ENCODE results near the gene PCYOX1L.
A peak's percentile ranks its signal among the peaks of the same experiment; 100 is the strongest.

The PCYOX1L gene

DNA sequence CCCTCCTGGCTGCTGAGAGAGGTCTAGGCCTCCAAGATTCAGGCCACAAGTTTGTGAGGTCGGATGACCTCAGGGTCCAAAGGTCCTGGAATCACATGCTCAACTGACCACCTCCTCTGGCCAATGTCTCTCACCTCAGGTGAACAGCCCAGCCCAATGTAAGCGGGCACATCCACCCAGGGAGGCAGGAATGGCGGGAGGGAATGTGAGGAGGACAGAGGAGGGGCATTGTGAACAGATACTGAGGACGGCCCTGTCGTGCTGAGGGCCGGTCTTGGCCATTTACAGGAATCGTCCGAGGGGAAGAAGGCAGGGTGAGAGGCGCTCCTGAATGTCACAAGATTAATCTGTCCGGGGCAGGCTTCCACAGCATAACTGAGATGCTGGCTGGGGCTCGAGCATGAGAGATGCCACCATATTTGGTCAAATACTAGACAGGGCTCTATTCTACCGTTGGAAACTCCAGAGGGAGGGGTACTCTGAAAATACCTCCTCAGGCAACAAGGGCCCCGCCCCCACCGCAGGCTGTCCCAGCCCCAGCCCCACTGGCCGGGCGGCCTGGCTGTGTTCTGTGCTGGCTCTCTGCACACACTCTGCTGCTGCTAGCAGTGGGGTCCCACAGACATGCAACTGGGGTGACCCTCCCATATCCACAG, 22.7 kb downstream of the PCYOX1L start:
- TF ChIP-seq, protein P1, sequence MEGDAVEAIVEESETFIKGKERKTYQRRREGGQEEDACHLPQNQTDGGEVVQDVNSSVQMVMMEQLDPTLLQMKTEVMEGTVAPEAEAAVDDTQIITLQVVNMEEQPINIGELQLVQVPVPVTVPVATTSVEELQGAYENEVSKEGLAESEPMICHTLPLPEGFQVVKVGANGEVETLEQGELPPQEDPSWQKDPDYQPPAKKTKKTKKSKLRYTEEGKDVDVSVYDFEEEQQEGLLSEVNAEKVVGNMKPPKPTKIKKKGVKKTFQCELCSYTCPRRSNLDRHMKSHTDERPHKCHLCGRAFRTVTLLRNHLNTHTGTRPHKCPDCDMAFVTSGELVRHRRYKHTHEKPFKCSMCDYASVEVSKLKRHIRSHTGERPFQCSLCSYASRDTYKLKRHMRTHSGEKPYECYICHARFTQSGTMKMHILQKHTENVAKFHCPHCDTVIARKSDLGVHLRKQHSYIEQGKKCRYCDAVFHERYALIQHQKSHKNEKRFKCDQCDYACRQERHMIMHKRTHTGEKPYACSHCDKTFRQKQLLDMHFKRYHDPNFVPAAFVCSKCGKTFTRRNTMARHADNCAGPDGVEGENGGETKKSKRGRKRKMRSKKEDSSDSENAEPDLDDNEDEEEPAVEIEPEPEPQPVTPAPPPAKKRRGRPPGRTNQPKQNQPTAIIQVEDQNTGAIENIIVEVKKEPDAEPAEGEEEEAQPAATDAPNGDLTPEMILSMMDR (conservative IDR thresholded peaks at IDR 0.05; ENCODE audit: control insufficient read depth, insufficient read depth, low read depth, low read length), result no peak
- H3K4me3 ChIP-seq (ENCODE audit: control insufficient read depth, low read depth, low read length), result no peak overlapping the region
- no peak for DNase-seq (ENCODE audit: low read depth)

DNA sequence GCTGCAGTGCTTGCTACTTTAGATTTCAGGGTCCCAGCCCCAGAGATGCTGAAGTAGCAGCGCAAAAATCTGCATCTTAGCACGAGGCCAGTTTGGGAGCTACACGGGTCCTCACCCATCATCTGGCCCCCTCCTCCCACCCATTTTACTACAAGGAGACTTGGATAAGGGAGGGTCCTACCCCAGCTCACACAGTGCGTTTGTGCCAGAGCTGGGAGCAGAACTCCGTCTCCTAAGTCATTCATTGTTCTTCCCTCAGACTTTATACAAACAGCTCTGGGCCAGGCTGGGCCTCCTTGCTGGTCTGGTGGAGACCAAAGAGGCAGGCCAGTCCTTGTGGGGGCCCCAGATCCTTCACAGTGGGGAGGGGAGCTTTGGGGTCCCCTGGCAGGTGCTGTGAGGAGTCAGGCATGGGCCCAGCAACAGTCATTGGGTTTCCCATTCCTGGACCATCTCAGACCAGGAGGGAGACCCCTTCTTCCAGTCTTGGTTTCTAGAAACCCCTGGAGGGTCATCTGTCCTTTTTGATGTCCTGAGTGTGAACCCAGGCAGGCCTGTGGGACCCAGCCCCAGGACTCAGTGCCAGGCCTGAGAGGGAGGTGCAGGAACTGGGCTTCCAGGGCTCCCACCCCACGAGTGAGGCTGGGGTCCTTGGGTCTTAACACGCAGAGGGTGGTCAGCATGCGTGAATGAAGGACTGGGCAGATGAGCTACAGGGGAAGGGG, 23.6 kb downstream of the PCYOX1L start:
- no peak for DNase-seq (ENCODE audit: low read depth)
- TF ChIP-seq, protein P1 (conservative IDR thresholded peaks at IDR 0.05; ENCODE audit: control insufficient read depth, insufficient read depth, low read depth, low read length), result no peak
- no peak overlapping the region for H3K4me3 ChIP-seq (ENCODE audit: control insufficient read depth, low read depth, low read length)

DNA sequence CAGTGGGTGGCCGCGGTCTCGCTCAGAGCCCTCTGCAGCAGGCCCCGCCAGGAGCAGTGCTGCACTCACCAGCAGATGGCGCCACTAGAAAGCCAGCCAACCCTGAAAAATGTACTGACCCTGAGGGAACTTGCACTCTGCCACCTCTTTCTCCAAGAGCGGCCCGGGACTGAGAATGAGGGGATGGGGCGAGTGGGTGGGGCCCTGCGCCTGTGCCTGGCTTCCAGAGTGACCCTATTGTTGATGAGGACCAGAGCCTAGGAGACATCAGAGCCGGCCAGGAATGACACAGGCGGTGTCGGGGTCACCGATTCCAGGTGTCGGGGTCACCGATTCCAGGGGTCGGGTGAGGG, 24.1 kb downstream of the PCYOX1L start:
- H3K4me3 ChIP-seq (ENCODE audit: control insufficient read depth, low read depth, low read length), result no peak overlapping the region
- peak; percentile 69 for DNase-seq (ENCODE audit: low read depth)
- TF ChIP-seq, protein P1 (conservative IDR thresholded peaks at IDR 0.05; ENCODE audit: control insufficient read depth, insufficient read depth, low read depth, low read length), result peak; percentile 88

DNA sequence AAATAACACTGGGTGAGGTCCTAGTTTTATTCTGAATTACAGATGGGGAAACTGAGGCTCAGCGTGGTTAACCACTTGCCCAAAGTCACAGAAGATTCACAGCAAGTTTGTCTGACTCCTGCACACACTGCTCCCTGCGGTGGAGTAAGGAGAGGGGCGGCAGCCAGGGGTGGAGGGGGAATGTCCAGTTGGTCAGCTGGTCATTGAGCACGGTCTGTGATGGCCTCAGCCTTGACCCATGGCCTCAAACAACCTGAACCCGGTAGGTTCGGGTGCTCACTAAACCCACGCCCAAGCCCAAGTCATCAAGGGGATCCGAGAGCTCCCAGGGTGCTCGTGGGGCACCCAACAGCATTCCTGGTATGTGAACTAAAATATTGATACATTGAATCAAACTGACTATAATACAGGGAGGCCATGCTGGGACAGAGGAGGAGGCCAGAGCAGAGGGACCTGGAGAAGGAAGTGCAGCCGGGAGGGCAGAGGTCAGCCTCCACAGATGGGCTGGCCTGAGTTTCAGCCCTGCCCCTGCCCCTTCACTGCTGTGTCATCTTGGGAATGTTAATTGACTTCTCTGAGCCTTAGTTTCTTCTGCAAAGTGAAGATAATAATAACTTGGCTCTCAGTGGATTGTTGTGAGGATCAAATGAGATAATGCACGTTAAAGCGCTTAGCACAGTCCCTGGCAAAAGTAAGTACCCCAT, 24.8 kb downstream of the PCYOX1L start:
- TF ChIP-seq, protein P1 (conservative IDR thresholded peaks at IDR 0.05; ENCODE audit: control insufficient read depth, insufficient read depth, low read depth, low read length), result no peak

DNA sequence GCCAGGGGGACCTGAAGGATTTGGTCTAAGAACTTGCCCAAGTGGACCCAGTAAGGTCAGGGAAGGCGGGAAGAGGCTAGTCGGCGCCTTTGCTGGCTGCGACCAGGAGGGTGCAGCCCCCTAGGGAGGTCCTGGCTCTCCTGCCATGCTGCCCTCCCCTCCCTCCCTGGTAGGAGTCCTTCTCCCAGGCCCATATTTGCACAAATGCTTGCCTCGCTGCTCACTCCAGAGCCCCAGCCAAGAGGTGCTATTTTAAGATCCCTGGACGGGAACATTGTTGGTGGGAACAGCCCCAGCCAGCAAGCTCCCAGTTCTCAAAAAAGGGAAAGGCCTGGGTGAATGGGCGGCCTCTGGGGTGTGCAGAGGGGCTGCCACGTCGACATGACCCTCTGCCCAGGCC, 25.6 kb downstream of the PCYOX1L start:
- DNase-seq (ENCODE audit: low read depth), result no peak
- no peak overlapping the region for H3K4me3 ChIP-seq (ENCODE audit: control insufficient read depth, low read depth, low read length)
- TF ChIP-seq, protein P1 (conservative IDR thresholded peaks at IDR 0.05; ENCODE audit: control insufficient read depth, insufficient read depth, low read depth, low read length), result no peak

More for the DNA sequence above, 24.8 kb downstream of the PCYOX1L start:
- H3K4me3 ChIP-seq (ENCODE audit: control insufficient read depth, low read depth, low read length), result no peak overlapping the region
- no peak for DNase-seq (ENCODE audit: low read depth)

DNA sequence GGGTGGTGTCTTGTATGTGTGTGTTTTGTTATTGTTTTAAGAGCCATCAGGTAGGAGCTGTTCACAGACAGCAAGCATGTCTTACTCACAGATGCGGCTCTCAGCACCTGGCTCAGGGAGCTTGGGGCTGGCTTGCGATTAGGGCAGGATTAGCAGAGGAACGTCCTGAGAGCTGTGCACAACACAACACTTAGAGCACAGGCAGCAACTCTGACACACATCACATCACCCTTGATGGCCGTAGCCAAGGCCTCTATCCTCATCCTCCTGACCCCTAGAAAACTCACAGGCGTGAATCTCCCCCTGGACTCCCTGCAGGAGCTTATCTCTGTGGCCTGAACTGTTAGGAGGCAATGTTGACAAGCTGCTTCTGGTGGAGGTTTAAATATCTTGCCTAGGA, 28.3 kb downstream of the PCYOX1L start:
- H3K4me3 ChIP-seq (ENCODE audit: control insufficient read depth, low read depth, low read length), result no peak overlapping the region
- TF ChIP-seq, protein P1 (conservative IDR thresholded peaks at IDR 0.05; ENCODE audit: control insufficient read depth, insufficient read depth, low read depth, low read length), result no peak
- DNase-seq (ENCODE audit: low read depth), result no peak
